K562 (cell line): ENCODE results near the gene BIN1. TPM values are rescaled to one million over a fixed set of nuclear protein-coding genes. Genes with fewer than 3 reads are reported as not detected.

Experiments used
- ARID3A ChIP-seq: IDR thresholded peaks from 2 replicates; pipeline ENCODE4 v1.6.1; 2012; ENCODE audit warnings: low read depth, low read length, improper control_type of control experiment, borderline replicate concordance
- CAMTA2 ChIP-seq: fragments of 250-450 bp; sonication (Bioruptor Pico); conservative IDR thresholded peaks from 2 replicates; pipeline ENCODE4 v1.5.1; 2022
- CBX3 ChIP-seq, 2 experiments: IDR thresholded peaks; 1 replicate in 1 of 2; 2 replicates in 1 of 2; pipeline ENCODE4 v1.6.1; 2012; ENCODE audit warnings: inconsistent platforms in 2 of 2, low read length in 2 of 2, borderline replicate concordance in 1 of 2, control low read depth in 1 of 2
- CEBPZ ChIP-seq: fragments of 150-350 bp; IDR thresholded peaks from 2 replicates; pipeline ENCODE4 v1.6.1; 2014; ENCODE audit warnings: low read depth, mild to moderate bottlenecking, low read length, borderline replicate concordance
- CHD2 ChIP-seq: IDR thresholded peaks from 2 replicates; pipeline ENCODE4 v1.6.1; 2011; ENCODE audit warnings: low read depth, low read length
- CREM ChIP-seq: IDR thresholded peaks from 2 replicates; pipeline ENCODE4 v1.6.1; 2014; ENCODE audit warnings: antibody characterized with exemption, low read depth
- DDX20 ChIP-seq: fragments of 450-650 bp; IDR thresholded peaks from 2 replicates; pipeline ENCODE4 v1.6.1; 2016; ENCODE audit warnings: missing genetic modification characterization, low read depth, mild to moderate bottlenecking, missing compliant biosample characterization, moderate library complexity
- DIDO1 ChIP-seq: fragments of 450-650 bp; IDR thresholded peaks from 2 replicates; pipeline ENCODE4 v1.6.1; 2016; ENCODE audit warnings: low read depth, missing biosample characterization, missing genetic modification characterization
- EHMT2 ChIP-seq: fragments of 450-650 bp; IDR thresholded peaks from 2 replicates; pipeline ENCODE4 v1.6.1; 2018; ENCODE audit warnings: antibody characterized with exemption
- ELF4 ChIP-seq: fragments of 450-650 bp; formaldehyde crosslinking; IDR thresholded peaks from 2 replicates; pipeline ENCODE4 v1.4.0; 2022; ENCODE audit warnings: missing genetic modification characterization
- KAT8 ChIP-seq: fragments of 450-650 bp; IDR thresholded peaks from 2 replicates; pipeline ENCODE4 v1.6.1; 2016; ENCODE audit warnings: low read depth, mild to moderate bottlenecking
- KHSRP ChIP-seq: fragments of 450-650 bp; IDR thresholded peaks from 2 replicates; pipeline ENCODE4 v1.6.1; 2017
- MLX ChIP-seq, 2 experiments: fragments of 450-650 bp in 1 of 2; sonication (generic) in 1 of 2; formaldehyde crosslinking; conservative IDR thresholded peaks; 2 replicates each; pipeline versions ENCODE4 v1.4.0 to v1.8.1; 2020 to 2022; ENCODE audit warnings: mild to moderate bottlenecking in 1 of 2, missing genetic modification reagents in 1 of 2
- NCOA6 ChIP-seq: fragments of 450-650 bp; IDR thresholded peaks from 2 replicates; pipeline ENCODE4 v1.6.1; 2017; ENCODE audit warnings: mild to moderate bottlenecking
- NR2C2 ChIP-seq, 2 experiments: fragments of 200-800 bp in 1 of 2; sonication (Bioruptor generic) in 1 of 2; sonication (generic) in 1 of 2; formaldehyde crosslinking in 1 of 2; IDR thresholded peaks; 2 replicates each; pipeline versions ENCODE4 v1.6.1 to v1.8.0; 2016 to 2022; ENCODE audit warnings: mild to moderate bottlenecking in 1 of 2, missing compliant biosample characterization in 1 of 2, missing genetic modification characterization in 1 of 2, missing genetic modification reagents in 1 of 2
- PCBP2 ChIP-seq: fragments of 200-400 bp; formaldehyde crosslinking; IDR thresholded peaks from 2 replicates; pipeline ENCODE4 v1.6.1; 2018; ENCODE audit warnings: low read length, low read depth, mild to moderate bottlenecking, moderate library complexity; ENCODE audit not compliant: poor library complexity, severe bottlenecking
- PRMT5 ChIP-seq: sonication (generic); formaldehyde crosslinking; IDR thresholded peaks from 2 replicates; pipeline ENCODE4 v1.5.0; 2020; ENCODE audit warnings: missing genetic modification reagents
- PRPF4 ChIP-seq: fragments of 200-400 bp; formaldehyde crosslinking; IDR thresholded peaks from one replicate; pipeline ENCODE4 v1.6.1; 2017; ENCODE audit warnings: low read length, low read depth, mild to moderate bottlenecking; ENCODE audit not compliant: insufficient read depth, poor library complexity, severe bottlenecking
- TBL1XR1 ChIP-seq, 2 experiments: IDR thresholded peaks; 2 replicates each; pipeline ENCODE4 v1.6.1; 2012; ENCODE audit warnings: improper control_type of control experiment in 2 of 2, low read length in 2 of 2, mild to moderate bottlenecking in 1 of 2
- ZBTB2 ChIP-seq: fragments of 450-650 bp; IDR thresholded peaks from 2 replicates; pipeline ENCODE4 v1.6.1; 2016; ENCODE audit warnings: antibody characterized with exemption
- ZFP36 ChIP-seq: fragments of 150-350 bp; IDR thresholded peaks from 2 replicates; pipeline ENCODE4 v1.6.1; 2018; ENCODE audit warnings: low read length, low read depth; ENCODE audit not compliant: partially characterized antibody
- polyA plus RNA-seq, 8 experiments: library from polyadenylated mRNA; depleted of rRNA in 4 of 8; stranded (reverse) in 5 of 8; unstranded in 3 of 8; fragments of >200 nt; fragmentation: Nextera tagmentation in 2 of 8; fragmentation: Illumina TruSeq in 1 of 8; extraction: Ambion mirVana in 2 of 8; extraction: Trizol in 1 of 8; gene quantifications; 2 replicates each; pipeline versions ENCODE4 v1.2.1 to v1.2.3, GENCODE V29; 2011 to 2014; ENCODE audit warnings: inconsistent platforms in 1 of 8, missing spikeins in 1 of 8
- total RNA-seq, 7 experiments: library from RNA; depleted of rRNA in 6 of 7; stranded (reverse); fragments of >200 nt in 6 of 7; fragmentation: Illumina TruSeq in 2 of 7; extraction: Trizol in 2 of 7; gene quantifications; 2 replicates each; pipeline versions ENCODE4 v1.2.1 to v1.2.3, GENCODE V29; 2011 to 2021; ENCODE audit warnings: low replicate concordance in 1 of 7

BIN1 gene
- total and polyA plus RNA-seq, 9 of the 15 experiments (the other 6 are each of a cell fraction or from before 2014, with no cell fraction given), result 0.04 to 2.8 (median 0.79) TPM; not detected in 1

GRCh38 chr2:127003070-127003800 is 103.7 kb downstream of the BIN1 start (continued):
- TF ChIP-seq CAMTA2 (CRISPR knock-in tag) (no peak), CBX3 (IDR thresholded peaks at IDR 0.05; ENCODE audit: borderline replicate concordance in 1 of 2, low read length in 2 of 2) (no peak), DIDO1 (tag) (0 out of 2 replicates have a peak, but pooled peaks have one; percentile 21), CREM (peak; percentile 20; the same call in 1 of the 2 replicates), MLX (CRISPR knock-in tag; conservative IDR thresholded peaks at IDR 0.05) (no peak), KAT8 (no peak), CEBPZ (no peak), PCBP2 (no peak), NCOA6 (no peak), CHD2 (no peak), NR2C2 (CRISPR knock-in tag; IDR thresholded peaks at IDR 0.05) (no peak), NR2C2 (tag; IDR thresholded peaks at IDR 0.05) (peak; percentile 70), DDX20 (tag) (no peak), TBL1XR1 (IDR thresholded peaks at IDR 0.05; ENCODE audit: low read length in 2 of 2) (0 out of 4 replicates have a peak, but pooled peaks of 1 of the 2 experiments have one; percentile 50), ZBTB2 (no peak), PRPF4 (no peak), ARID3A (0 out of 2 replicates have a peak, but pooled peaks have one; percentile 61), ZFP36 (no peak), PRMT5 (no peak), KHSRP (no peak), ELF4 (CRISPR knock-in tag) (peak; percentile 4; the same call in 1 of the 2 replicates), EHMT2 (no peak)
